Measurements from ENCODE around the gene ISYNA1. TPM values are rescaled to one million over a fixed set of nuclear protein-coding genes. Genes with fewer than 3 reads are reported as not detected.

ISYNA1 gene
- total and polyA plus RNA-seq, 9 donors = 85.8 to 221 (median 165) TPM

DNA sequence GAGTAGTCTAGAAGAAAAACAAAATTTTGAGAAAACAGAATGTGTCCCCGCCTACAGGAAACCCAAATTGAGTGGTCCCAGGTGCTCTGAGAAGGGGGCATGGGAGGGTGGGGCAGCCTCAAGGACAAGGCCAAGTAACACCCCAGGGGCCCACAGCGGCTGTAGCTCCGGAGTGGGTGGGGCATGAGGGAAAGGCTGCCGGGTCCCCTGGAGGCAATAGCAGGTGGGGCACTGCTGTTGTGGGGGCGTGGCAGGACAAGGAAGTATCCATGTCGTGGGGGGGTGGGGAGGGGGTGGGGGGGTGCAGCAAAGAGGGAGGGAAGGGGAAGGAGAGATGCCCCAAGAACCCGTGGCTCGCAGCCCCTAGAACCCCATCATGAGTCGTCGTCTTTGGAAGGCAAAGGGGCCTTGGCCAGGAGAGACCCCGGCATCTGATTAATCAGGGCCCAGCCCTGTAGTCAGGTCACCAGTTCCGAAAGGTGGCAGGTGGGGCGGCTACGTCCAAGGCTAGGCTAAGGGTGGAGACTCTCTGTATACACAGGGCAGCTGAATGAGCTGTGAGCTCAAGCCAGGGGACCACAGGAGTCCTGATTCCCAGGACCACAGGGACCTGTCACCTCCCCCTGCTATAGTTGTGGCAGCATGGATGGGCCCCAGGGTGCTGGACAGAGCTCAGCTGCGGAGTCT, 7.5 kb upstream of the ISYNA1 start:
- Histone ChIP-seq H3K4me1 (ENCODE audit: control insufficient read depth, insufficient read depth, low read length) (peaks cover 59% of the 10 kb centered on the region), H3K9me3 (replicated peaks; ENCODE audit: control insufficient read depth, low read depth, low read length) (no peaks in the 10 kb centered on the region), H3K27me3 (ENCODE audit: control insufficient read depth, insufficient read depth, low read length) (no peaks in the 10 kb centered on the region), H3K4me3 (ENCODE audit: low read length) (no peak overlapping the region), H3K27ac (ENCODE audit: low read length) (peak overlapping the region; percentile 29), H3K36me3 (ENCODE audit: control insufficient read depth, insufficient read depth, low read length) (peaks cover 60% of the 10 kb centered on the region)
- WGBS (ENCODE audit: insufficient coverage) = 76% methylated on average over 5 of the region's 15 CpGs
- no peak for DNase-seq

GRCh38 chr19:18444513-18444912, 6.6 kb upstream of the ISYNA1 start:
- peaks cover 59% of the 10 kb centered on the region for H3K4me1 ChIP-seq (ENCODE audit: control insufficient read depth, insufficient read depth, low read length)
- 81% methylated on average over 11 of the region's 19 CpGs for WGBS (ENCODE audit: insufficient coverage)

DNA sequence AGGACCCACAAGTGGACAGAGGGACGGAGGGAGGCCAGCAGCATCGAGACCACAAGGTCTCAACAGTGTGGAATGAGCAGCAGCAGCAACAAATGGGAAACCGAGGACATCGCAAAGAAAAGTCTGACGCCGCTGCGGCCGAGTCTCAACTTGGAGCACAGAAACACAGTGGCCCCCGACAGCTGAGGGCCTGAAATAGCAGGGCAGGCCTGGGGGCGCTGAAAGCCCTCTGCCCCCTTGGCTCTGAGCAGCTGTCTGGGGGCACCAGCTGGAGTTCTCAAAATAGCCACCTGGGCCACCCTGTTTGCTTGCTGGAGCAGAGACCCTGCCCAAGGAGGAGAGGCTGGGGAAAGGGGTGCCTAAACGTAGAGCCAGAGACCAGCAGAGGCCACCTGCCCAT, 5.9 kb upstream of the ISYNA1 start:
- WGBS (ENCODE audit: insufficient coverage) = 82% methylated on average over 11 of the region's 11 CpGs
- peak; percentile 79 for DNase-seq
- no peaks in the 10 kb centered on the region for H3K9me3 ChIP-seq (replicated peaks; ENCODE audit: control insufficient read depth, low read depth, low read length)
- peaks cover 59% of the 10 kb centered on the region for H3K4me1 ChIP-seq (ENCODE audit: control insufficient read depth, insufficient read depth, low read length)
- peak overlapping the region; percentile 81 for H3K27ac ChIP-seq (ENCODE audit: low read length)
- peak overlapping the region; percentile 51 for H3K4me3 ChIP-seq (ENCODE audit: low read length)
- no peaks in the 10 kb centered on the region for H3K27me3 ChIP-seq (ENCODE audit: control insufficient read depth, insufficient read depth, low read length)
- peaks cover 48% of the 10 kb centered on the region for H3K36me3 ChIP-seq (ENCODE audit: control insufficient read depth, insufficient read depth, low read length)

More at GRCh38 chr19:18444513-18444912, 6.6 kb upstream of the ISYNA1 start:
- Histone ChIP-seq H3K36me3 (ENCODE audit: control insufficient read depth, insufficient read depth, low read length) (peaks cover 54% of the 10 kb centered on the region), H3K4me3 (ENCODE audit: low read length) (peak overlapping the region; percentile 17), H3K9me3 (replicated peaks; ENCODE audit: control insufficient read depth, low read depth, low read length) (no peaks in the 10 kb centered on the region), H3K27ac (ENCODE audit: low read length) (peak overlapping the region; percentile 62), H3K27me3 (ENCODE audit: control insufficient read depth, insufficient read depth, low read length) (no peaks in the 10 kb centered on the region)
- DNase-seq = no peak

GRCh38 chr19:18443406-18443805, 5.5 kb upstream of the ISYNA1 start:
- H3K4me3 ChIP-seq (ENCODE audit: low read length) = peak overlapping the region; percentile 51
- H3K36me3 ChIP-seq (ENCODE audit: control insufficient read depth, insufficient read depth, low read length) = peaks cover 43% of the 10 kb centered on the region
- no peak for DNase-seq
- no peaks in the 10 kb centered on the region for H3K27me3 ChIP-seq (ENCODE audit: control insufficient read depth, insufficient read depth, low read length)
- no peaks in the 10 kb centered on the region for H3K9me3 ChIP-seq (replicated peaks; ENCODE audit: control insufficient read depth, low read depth, low read length)
- peak overlapping the region; percentile 81 for H3K27ac ChIP-seq (ENCODE audit: low read length)
- H3K4me1 ChIP-seq (ENCODE audit: control insufficient read depth, insufficient read depth, low read length) = peaks cover 62% of the 10 kb centered on the region
- WGBS (ENCODE audit: insufficient coverage) = 86% methylated on average over 5 of the region's 6 CpGs

GRCh38 chr19:18442941-18443340, 5.0 kb upstream of the ISYNA1 start:
- WGBS (ENCODE audit: insufficient coverage) = 73% methylated on average over 9 of the region's 12 CpGs
- H3K27ac ChIP-seq (ENCODE audit: low read length) = peak overlapping the region; percentile 81
- H3K36me3 ChIP-seq (ENCODE audit: control insufficient read depth, insufficient read depth, low read length) = peaks cover 39% of the 10 kb centered on the region

DNA sequence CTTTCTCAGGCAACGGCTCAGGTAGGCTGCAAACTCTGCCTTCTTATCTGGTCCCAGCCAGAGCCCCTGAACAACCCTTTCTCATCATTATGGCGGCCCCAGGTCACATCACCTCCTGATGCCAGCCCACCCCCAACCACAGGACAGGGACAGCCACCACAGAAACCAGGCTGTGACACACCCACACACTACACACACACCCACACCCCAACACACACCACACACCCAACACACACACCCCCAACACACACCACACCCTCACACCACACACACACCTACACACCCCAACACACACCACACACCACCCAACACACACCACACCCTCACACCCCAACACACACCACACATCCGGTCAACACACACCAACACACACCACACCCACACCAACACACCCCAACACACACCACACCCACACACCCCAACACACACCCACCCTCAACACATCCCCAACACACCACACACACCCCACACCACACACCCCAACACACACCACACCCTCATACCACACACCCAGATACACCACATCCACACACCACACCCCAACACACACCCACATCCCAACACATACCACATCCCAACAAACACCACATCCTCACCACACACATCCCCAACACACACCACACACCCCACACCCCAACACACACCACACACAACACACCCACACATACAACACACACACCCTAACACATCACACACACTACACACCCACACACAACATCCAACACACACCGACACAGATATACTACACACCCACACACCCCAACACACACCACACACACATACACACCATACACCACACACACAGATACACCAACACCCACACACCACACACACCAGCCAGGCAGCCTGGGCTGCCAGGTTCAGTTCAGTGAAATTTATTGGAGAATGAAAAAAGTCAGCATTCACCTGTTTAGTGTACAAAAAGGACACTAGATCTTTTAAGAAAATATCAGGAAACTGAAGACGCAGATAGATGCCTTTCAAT, 4.2 kb upstream of the ISYNA1 start:
- peak overlapping the region; percentile 51 for H3K4me3 ChIP-seq (ENCODE audit: low read length)
- 68% methylated on average over 3 of the region's 5 CpGs for WGBS (ENCODE audit: insufficient coverage)
- H3K4me1 ChIP-seq (ENCODE audit: control insufficient read depth, insufficient read depth, low read length) = peaks cover 65% of the 10 kb centered on the region

More at GRCh38 chr19:18442941-18443340, 5.0 kb upstream of the ISYNA1 start:
- DNase-seq = no peak
- no peaks in the 10 kb centered on the region for H3K9me3 ChIP-seq (replicated peaks; ENCODE audit: control insufficient read depth, low read depth, low read length)
- peak overlapping the region; percentile 51 for H3K4me3 ChIP-seq (ENCODE audit: low read length)
- H3K27me3 ChIP-seq (ENCODE audit: control insufficient read depth, insufficient read depth, low read length) = no peaks in the 10 kb centered on the region
- H3K4me1 ChIP-seq (ENCODE audit: control insufficient read depth, insufficient read depth, low read length) = peaks cover 66% of the 10 kb centered on the region

DNA sequence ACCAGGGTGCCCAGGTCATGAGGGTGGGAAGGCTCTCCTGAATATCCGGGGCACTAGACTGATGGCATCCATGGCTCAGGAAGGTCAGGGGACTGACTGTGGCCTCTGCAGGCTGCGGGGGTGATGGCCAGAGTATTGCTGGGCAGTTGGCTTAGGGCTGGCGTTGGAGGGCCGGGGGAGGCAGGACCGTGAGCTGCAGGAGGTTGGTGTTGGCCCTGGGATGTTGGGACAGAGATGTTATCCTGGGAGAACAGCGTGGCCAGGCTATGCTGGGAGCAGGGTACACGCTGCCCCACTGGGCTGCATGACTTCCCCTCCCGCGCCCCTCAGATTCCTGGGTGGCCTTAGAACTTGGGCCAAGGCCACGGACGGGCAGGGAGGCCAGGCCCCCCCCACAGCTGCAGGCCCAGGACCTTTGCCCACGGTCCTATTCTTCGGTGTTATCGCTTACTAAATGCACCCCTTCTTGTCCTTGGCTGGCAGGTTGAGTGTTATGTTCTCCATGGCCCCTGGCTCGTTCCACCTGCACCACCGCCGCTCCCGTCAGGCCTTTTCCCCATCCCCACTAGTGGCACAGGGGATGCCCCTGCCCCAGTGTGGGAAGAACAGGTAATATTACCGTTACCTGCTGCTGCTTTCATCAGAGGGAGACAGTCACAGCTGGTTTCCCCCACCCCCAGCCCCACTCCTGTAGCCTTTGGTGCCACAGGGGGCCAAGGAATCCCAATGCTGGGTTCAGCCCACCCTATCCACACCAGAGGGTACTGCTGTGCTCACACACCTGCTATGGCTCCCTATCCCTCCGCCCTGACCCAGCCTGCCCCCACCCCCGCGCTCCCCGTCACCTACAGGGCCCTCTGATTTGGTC, 3.2 kb upstream of the ISYNA1 start:
- Histone ChIP-seq H3K27ac (ENCODE audit: low read length) (no peak overlapping the region), H3K27me3 (ENCODE audit: control insufficient read depth, insufficient read depth, low read length) (no peaks in the 10 kb centered on the region), H3K4me3 (ENCODE audit: low read length) (no peak overlapping the region), H3K36me3 (ENCODE audit: control insufficient read depth, insufficient read depth, low read length) (peaks cover 31% of the 10 kb centered on the region), H3K9me3 (replicated peaks; ENCODE audit: control insufficient read depth, low read depth, low read length) (no peaks in the 10 kb centered on the region), H3K4me1 (ENCODE audit: control insufficient read depth, insufficient read depth, low read length) (peaks cover 65% of the 10 kb centered on the region)
- 69% methylated on average over 21 of the region's 23 CpGs for WGBS (ENCODE audit: insufficient coverage)
- DNase-seq = no peak

More for the DNA sequence above, 4.2 kb upstream of the ISYNA1 start:
- Histone ChIP-seq H3K27me3 (ENCODE audit: control insufficient read depth, insufficient read depth, low read length) (no peaks in the 10 kb centered on the region), H3K36me3 (ENCODE audit: control insufficient read depth, insufficient read depth, low read length) (peaks cover 38% of the 10 kb centered on the region), H3K9me3 (replicated peaks; ENCODE audit: control insufficient read depth, low read depth, low read length) (no peaks in the 10 kb centered on the region), H3K27ac (ENCODE audit: low read length) (peak overlapping the region; percentile 4)
- DNase-seq = no peak

DNA sequence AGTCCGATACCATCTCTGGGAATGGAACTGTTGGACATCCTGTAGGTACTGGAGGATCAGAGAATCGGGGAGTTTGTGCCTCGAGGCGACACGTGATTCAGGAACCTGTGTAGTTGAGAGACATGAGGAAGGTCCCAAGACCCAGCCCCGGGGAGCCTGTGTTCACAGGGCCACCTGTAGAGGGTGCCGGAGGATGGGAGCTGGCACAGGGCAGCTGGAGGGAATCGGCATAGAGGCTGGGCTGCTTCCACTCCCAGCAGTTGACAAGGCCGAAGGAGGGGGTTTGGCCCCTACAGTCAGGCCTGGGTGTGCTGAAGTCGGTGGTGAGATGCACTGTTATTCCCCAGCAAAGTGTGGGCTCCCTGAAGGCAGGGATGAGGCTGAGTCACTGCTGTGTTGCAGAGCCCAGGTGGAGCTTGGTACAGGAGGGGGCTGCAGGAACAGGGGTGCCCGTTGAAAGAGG, 2.5 kb upstream of the ISYNA1 start:
- DNase-seq = peak; percentile 31
- no peak overlapping the region for H3K27ac ChIP-seq (ENCODE audit: low read length)
- 43% methylated on average over 10 of the region's 11 CpGs for WGBS (ENCODE audit: insufficient coverage)
- H3K36me3 ChIP-seq (ENCODE audit: control insufficient read depth, insufficient read depth, low read length) = peaks cover 31% of the 10 kb centered on the region
- peaks cover 63% of the 10 kb centered on the region for H3K4me1 ChIP-seq (ENCODE audit: control insufficient read depth, insufficient read depth, low read length)
- H3K27me3 ChIP-seq (ENCODE audit: control insufficient read depth, insufficient read depth, low read length) = no peaks in the 10 kb centered on the region
- no peaks in the 10 kb centered on the region for H3K9me3 ChIP-seq (replicated peaks; ENCODE audit: control insufficient read depth, low read depth, low read length)
- no peak overlapping the region for H3K4me3 ChIP-seq (ENCODE audit: low read length)

DNA sequence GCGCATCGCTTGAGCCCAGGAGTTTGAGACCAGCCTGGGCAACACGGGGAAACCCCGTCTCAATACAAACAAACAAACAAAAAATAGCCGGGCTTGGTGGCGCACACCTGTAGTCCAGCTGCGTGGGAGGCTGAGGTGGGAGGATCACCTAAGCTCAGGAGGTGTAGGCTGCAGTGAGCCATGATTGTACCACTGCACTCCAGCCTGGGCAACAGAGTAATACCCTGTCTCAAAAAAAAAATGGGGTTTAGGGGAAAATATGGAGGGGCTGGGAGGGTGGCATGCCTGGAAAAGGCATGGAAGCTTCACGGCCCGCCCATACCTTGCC, 1.9 kb upstream of the ISYNA1 start:
- Histone ChIP-seq H3K9me3 (replicated peaks; ENCODE audit: control insufficient read depth, low read depth, low read length) (no peaks in the 10 kb centered on the region), H3K27ac (ENCODE audit: low read length) (no peak overlapping the region), H3K4me1 (ENCODE audit: control insufficient read depth, insufficient read depth, low read length) (peaks cover 59% of the 10 kb centered on the region), H3K27me3 (ENCODE audit: control insufficient read depth, insufficient read depth, low read length) (no peaks in the 10 kb centered on the region), H3K4me3 (ENCODE audit: low read length) (no peak overlapping the region), H3K36me3 (ENCODE audit: control insufficient read depth, insufficient read depth, low read length) (peaks cover 34% of the 10 kb centered on the region)
- WGBS (ENCODE audit: insufficient coverage) = 94% methylated on average over 4 of the region's 9 CpGs
- DNase-seq = no peak
